NCI-H524 (cell line): ENCODE measurements around the gene TLE5.
A peak's percentile ranks its signal among the peaks of the same experiment; 100 is the strongest.
"Not testable (repeated sequence)": the region's sequence is repeated elsewhere in the genome, so short reads cannot be mapped to it uniquely, and the experiment has no call there.

Experiments used
- DNase-seq, 2 experiments: peaks; one replicate each; lab custom pipeline; 2025; lab: John Stamatoyannopoulos, UW

Gene TLE5

DNA sequence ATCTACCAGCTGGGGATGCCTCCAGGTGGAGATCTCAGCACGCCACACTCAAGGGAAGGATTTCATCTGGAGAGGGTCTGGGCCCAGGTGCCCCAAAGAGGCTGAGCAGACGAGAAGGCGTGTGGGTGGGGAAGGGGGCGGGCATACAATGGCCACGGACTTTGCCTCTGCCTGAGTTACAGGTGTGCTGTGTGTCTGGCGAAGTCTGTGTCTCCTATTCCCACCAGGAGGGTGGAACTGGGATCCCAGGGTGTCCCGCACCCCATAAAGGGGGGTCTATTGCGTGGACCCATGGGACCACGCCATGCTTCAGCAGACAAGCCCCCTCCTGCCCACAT lies 36.8 kb downstream of the TLE5 start:
- peak; percentile 20 to 64 for DNase-seq

- DNase-seq: no peak
Measured at GRCh38 chr19:3024870-3025548, 37.3 kb downstream of the TLE5 start.

GRCh38 chr19:3024509-3024869 lies 37.8 kb downstream of the TLE5 start:
- no peak for DNase-seq

GRCh38 chr19:3020321-3020960 lies 41.9 kb downstream of the TLE5 start:
- DNase-seq: no peak

GRCh38 chr19:3019211-3019854 lies 43.0 kb downstream of the TLE5 start:
- DNase-seq: no peak

DNA sequence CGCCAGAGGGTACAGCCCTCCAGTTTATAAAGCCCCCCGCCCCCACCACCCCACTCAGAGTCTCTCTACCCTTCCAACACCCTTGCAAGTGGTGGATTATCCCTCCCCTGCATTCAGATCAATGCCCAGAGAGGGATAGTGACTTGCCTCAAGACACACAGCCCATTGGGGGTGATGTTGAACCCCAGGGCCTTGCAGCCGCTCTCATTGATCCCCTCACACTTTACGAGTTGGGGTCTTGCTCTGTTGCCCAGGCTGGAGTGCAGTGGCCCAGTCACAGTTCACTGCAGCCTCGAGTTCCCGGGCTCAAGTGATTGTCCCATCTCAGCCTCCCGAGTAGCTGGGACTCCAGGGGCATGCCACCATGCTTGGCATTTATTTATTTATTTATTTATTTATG lies 44.4 kb downstream of the TLE5 start:
- DNase-seq: no peak

- DNase-seq: no peak
Measured at GRCh38 chr19:3015126-3016057, 46.9 kb downstream of the TLE5 start.

GRCh38 chr19:3014135-3014534 lies 48.2 kb downstream of the TLE5 start:
- no peak for DNase-seq

DNA sequence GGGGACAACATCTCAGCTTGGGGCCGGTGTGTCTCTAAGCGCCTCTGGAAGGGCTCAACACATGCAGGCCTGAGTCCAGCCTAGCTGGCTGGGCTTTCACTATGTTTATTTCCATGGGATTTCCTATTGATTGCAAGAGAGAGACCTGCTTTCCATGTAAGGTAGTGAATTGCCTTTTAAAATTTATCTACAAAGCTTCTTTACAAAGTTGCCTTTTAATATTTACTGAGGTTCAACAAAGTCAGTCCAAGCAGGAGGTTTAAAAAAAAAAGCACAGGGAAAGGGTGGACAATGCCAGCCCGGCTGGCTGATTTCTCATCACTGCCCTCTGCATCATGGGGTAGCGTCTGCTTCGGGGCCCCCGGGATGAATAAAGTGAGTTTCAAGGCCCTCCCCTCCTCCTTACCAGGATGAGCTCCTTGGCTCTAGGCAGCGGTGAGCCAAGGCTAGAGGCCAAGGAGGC lies 49.0 kb downstream of the TLE5 start:
- no peak for DNase-seq

DNA sequence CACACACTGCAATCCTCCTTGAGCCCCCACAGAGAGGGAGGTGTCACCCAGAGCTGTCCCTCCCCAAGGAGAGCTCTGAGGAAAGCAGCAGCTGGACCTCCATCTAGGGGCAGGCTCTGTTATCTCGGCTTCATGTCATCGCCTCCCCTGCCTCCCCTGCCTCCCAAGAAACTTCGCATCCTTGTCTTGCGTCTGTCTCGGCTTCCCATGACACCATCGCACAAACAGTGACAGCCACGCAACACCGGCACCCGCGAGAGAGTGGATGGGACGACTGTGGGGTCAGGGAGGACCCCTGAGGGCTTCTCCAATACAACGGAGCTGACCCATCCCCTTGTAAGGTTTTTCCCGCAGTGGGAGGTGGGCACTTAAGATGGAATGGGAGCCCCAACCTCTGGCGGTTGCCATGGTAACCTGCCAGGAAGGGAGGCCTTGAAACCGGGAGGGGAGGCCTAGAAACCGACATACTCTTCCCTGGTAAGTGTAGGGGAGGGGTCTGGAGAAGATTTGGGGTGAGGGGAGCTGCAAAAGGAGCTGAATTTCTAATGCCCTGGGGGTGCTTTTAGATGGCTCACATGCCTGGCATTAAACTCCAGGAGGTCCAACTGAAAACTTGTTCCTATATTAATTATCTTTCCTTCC lies 49.6 kb downstream of the TLE5 start:
- no peak for DNase-seq

GRCh38 chr19:3012059-3012458 lies 50.2 kb downstream of the TLE5 start:
- DNase-seq: not testable (repeated sequence)

DNA sequence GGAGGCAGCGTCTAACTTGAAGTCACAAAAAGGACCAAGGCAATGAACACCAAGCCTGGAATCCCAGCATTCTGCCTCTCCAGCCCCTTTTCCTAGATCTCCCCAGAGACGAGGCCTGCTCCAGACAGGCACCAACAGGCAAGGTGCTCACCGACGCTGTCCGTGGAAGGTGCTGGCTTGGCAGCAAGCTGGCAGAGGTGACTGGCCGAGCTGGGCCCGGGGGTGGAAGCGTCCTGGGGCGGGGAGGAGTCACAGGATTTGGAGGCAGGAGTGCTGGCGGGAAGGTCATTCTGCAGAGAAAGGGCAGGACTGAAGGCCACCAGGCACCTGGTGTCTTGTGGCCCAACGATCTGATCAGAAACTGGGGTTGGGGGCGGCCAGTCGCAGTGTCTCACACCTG lies 51.4 kb downstream of the TLE5 start:
- no peak for DNase-seq

DNA sequence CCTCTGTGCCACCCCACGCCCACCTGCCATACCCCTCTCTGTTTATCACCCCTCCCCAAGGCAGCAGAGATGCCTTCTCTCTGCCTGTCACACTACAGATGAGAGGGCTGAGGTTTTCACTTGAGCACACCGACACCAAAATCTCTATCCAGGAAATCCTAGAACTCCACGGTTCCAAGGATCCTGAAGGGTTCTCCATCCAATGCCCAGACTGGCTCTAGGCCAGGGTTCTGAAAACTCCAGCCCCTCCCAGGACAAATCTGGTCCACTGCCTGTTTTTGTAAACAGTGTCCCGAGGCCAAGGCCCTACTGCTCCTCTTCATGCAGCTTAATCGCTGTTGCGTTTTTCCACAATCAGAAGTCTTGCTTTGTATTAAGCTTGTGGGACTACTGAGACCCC lies 53.3 kb downstream of the TLE5 start:
- DNase-seq: no peak

GRCh38 chr19:3007975-3008374 lies 54.3 kb downstream of the TLE5 start:
- no peak for DNase-seq

DNA sequence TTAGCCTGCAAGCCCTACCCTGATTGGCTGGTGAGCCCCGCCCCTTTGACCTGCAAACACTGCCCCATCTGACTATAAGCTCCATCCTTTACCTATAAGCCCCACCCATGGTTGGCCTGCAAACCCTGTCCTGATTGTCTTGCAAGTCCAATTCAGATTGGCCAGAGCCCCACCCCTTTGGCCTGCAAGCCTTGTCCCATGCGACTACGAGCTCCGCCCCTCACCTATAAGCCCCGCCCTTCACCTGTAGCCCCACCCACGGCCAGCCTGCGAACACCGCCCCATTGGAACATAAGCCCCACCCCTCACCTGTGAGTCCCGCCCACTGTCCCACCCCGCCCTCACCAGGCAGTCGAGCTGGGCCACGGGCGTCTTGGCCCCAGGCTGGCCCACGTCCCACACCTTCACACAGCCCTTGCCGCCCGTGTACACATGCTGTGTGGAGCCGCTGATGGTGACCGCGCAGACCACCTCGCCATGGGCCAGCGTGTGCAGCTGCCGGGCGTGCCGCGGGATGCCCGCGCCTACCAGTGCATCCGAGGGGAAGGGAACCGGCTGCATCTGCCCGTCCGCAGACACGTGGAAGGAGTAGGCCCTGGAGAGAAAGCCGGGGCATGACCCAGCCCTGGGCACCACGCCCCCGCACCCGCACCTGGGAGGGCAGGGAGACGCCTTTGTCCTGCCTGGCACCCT lies 56.1 kb downstream of the TLE5 start:
- no peak for DNase-seq

DNA sequence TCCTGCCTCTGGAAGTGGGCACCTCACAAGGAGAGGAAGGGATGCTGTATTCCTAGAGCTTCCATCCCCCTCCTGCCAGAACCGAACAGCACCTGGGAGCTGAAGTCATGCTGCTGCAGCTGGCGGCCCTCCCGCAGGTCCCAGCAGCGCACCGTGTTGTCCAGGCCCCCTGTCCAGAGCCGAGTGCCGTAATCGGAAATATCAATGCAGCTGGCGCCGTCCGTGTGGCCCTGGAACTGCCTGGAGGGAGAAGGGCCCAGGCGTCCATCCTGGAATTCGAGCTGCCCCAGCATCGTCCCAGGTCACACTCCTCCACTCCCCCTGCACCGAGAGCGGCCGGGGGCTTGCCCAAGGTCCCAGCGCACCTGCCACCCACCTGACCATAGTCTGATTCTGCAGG lies 57.0 kb downstream of the TLE5 start:
- DNase-seq: no peak

DNA sequence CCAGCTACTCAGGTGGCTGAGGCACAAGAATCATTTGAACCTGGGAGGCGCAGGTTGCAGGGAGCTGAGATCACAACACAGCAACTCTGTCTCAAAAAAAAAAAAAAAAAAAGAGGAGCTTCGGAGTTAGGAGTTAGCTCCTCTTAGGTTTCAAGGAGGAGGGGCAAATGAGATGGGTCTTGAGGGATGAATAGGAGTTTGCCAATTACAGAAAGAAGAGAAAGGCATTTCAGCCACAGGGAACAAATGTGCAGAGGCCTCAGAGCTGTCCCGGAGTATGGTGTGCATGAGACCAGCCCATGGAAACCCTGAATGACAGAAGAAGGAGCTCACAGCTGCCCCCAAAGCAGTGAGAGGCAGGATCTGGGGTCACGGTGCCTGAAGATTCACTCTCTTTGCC lies 57.8 kb downstream of the TLE5 start:
- no peak for DNase-seq

- DNase-seq: no peak
Measured at GRCh38 chr19:3003046-3003445, 59.2 kb downstream of the TLE5 start.
